ENCODE results near the gene APLNR. TPM values are rescaled to one million over a fixed set of nuclear protein-coding genes. Genes with fewer than 3 reads are reported as not detected.

Gene APLNR
- total RNA-seq, 1 experiment from 2014 or later = not detected

- ATAC-seq (no peak), DNase-seq (ENCODE audit: low read depth, low spot score) (no peak)
- intact Hi-C loops (cut with micrococcal nuclease) = loop anchor here (5.0 to 10.0 kb wide), 2 partner anchors 243 to 1300 kb away; no protein-coding TSS in a partner anchor
- BruUV-seq (replicated peaks) = no TSS peak
- no peak for TF ChIP-seq CBX3 (IDR thresholded peaks at IDR 0.05; ENCODE audit: low read depth)
- H3K79me2 ChIP-seq (ENCODE audit: insufficient read depth, low read length) = no peaks in the 10 kb centered on the region
- H3K27me3 ChIP-seq (ENCODE audit: insufficient read depth, low read length) = no peaks in the 10 kb centered on the region
- H4K20me1 ChIP-seq (ENCODE audit: insufficient read depth) = no peaks in the 10 kb centered on the region
- no peak overlapping the region for H3K9ac ChIP-seq (ENCODE audit: low read length)
- ChIA-PET RAD21 (ENCODE audit: low non-redundant PET in 1 of 2, low total read pairs in 2 of 2, uncharacterized antibody in 2 of 2, unreplicated experiment in 2 of 2) (no interaction called here), CTCF (no interaction called here), POLR2A (no interaction called here)
- no peak overlapping the region for H3K4me3 ChIP-seq (replicated peaks in 1 of 2; ENCODE audit: low read depth in 1 of 2, low read length in 2 of 2)
- no peaks in the 10 kb centered on the region for H3K9me3 ChIP-seq (ENCODE audit: control insufficient read depth in 1 of 2, insufficient read depth in 1 of 2, low read depth in 1 of 2, low read length in 2 of 2)
- no peaks in the 10 kb centered on the region for H3K9me2 ChIP-seq (ENCODE audit: insufficient read depth)
- H3K4me2 ChIP-seq (ENCODE audit: low read length) = no peak overlapping the region
- no peaks in the 10 kb centered on the region for H3K4me1 ChIP-seq (ENCODE audit: control insufficient read depth in 1 of 2, insufficient read depth in 2 of 2, low read length in 2 of 2)
- H3K27ac ChIP-seq (ENCODE audit: low read depth, low read length) = no peak overlapping the region
- no peak overlapping the region for H2AFZ ChIP-seq (ENCODE audit: low read depth, low read length, poor library complexity, severe bottlenecking)
- H3K36me3 ChIP-seq (ENCODE audit: control insufficient read depth in 1 of 2, insufficient read depth in 2 of 2, low read length in 2 of 2) = no peaks in the 10 kb centered on the region
These were observed 7.9 kb upstream of the APLNR start for GRCh38 chr11:57244911-57245310.

GRCh38 chr11:57241353-57241972, 4.4 kb upstream of the APLNR start:
- peaks cover 3% of the 10 kb centered on the region; the same call in 1 of the 2 replicates for H3K27me3 ChIP-seq (ENCODE audit: insufficient read depth, low read length)
- H3K4me1 ChIP-seq (ENCODE audit: control insufficient read depth in 1 of 2, insufficient read depth in 2 of 2, low read length in 2 of 2) = no peaks in the 10 kb centered on the region
- no peaks in the 10 kb centered on the region for H4K20me1 ChIP-seq (ENCODE audit: insufficient read depth)
- POLR2A ChIA-PET = no interaction called here
- no peak for ATAC-seq
- no peaks in the 10 kb centered on the region for H3K9me2 ChIP-seq (ENCODE audit: insufficient read depth)
- no peak for DNase-seq (ENCODE audit: low read depth, low spot score)
- RAD21 ChIA-PET (ENCODE audit: low non-redundant PET in 1 of 2, low total read pairs in 2 of 2, uncharacterized antibody in 2 of 2, unreplicated experiment in 2 of 2) = no interaction called here
- no peaks in the 10 kb centered on the region for H3K79me2 ChIP-seq (ENCODE audit: insufficient read depth, low read length)
- no TSS peak for BruUV-seq (replicated peaks)
- H3K36me3 ChIP-seq (ENCODE audit: control insufficient read depth in 1 of 2, insufficient read depth in 2 of 2, low read length in 2 of 2) = no peaks in the 10 kb centered on the region
- no peak overlapping the region for H3K4me2 ChIP-seq (ENCODE audit: low read length)
- CTCF ChIA-PET = no interaction called here
- no peak overlapping the region for H3K4me3 ChIP-seq (replicated peaks in 1 of 2; ENCODE audit: low read depth in 1 of 2, low read length in 2 of 2)
- no peak overlapping the region for H2AFZ ChIP-seq (ENCODE audit: low read depth, low read length, poor library complexity, severe bottlenecking)
- intact Hi-C loops (cut with micrococcal nuclease) = loop anchor here (10.0 kb wide), 1 partner anchor 1297 kb away; no protein-coding TSS in a partner anchor
- H3K9ac ChIP-seq (ENCODE audit: low read length) = no peak overlapping the region
- H3K27ac ChIP-seq (ENCODE audit: low read depth, low read length) = no peak overlapping the region
- no peaks in the 10 kb centered on the region for H3K9me3 ChIP-seq (ENCODE audit: control insufficient read depth in 1 of 2, insufficient read depth in 1 of 2, low read depth in 1 of 2, low read length in 2 of 2)
- TF ChIP-seq EZH2phosphoT487 (IDR thresholded peaks at IDR 0.05; ENCODE audit: borderline replicate concordance) (no peak), SIN3A (IDR thresholded peaks at IDR 0.05; ENCODE audit: low read depth) (no peak), ATF3 (IDR thresholded peaks at IDR 0.05) (no peak), POLR2AphosphoS5 (IDR thresholded peaks at IDR 0.05; ENCODE audit: low read depth, low read length) (no peak), REST (IDR thresholded peaks at IDR 0.05; ENCODE audit: low read depth) (no peak), ELF1 (IDR thresholded peaks at IDR 0.05; ENCODE audit: borderline replicate concordance, low read depth) (no peak), ZFX (IDR thresholded peaks at IDR 0.05) (no peak), ZNF274 (IDR thresholded peaks at IDR 0.05; ENCODE audit: low read depth, low read length) (no peak), CEBPB (IDR thresholded peaks at IDR 0.05; ENCODE audit: low read depth) (no peak), CTCF (IDR thresholded peaks at IDR 0.05 in 2 of 3, conservative IDR thresholded peaks at IDR 0.05 in 1 of 3; ENCODE audit: borderline replicate concordance in 1 of 3, insufficient read depth in 1 of 3, low read depth in 2 of 3, low read length in 2 of 3) (no peak), EGR1 (IDR thresholded peaks at IDR 0.05; ENCODE audit: low read depth) (no peak)

Data from HCT116 (cell line).